GM12878 (cell line): ENCODE results near the gene CELSR1. TPM values are rescaled to one million over a fixed set of nuclear protein-coding genes. Genes with fewer than 3 reads are reported as not detected.

Experiments
- ATAC-seq: fragments of 200-7000 bp; cut with Tn5 transposase; 3 replicates; pipeline ENCODE4 v1.9.1; 2020; ENCODE audit warnings: mild to moderate bottlenecking, moderate library complexity
- BruUV-seq: library from RNA; stranded (reverse); fragments of 400-500 nt; replicated peaks from 2 replicates; lab custom pipeline; 2021; lab: Mats Ljungman, UMichigan
- CTCF ChIA-PET: fragments of 300-600 bp; sonication (Branson Sonifier 250); formaldehyde crosslinking; extraction: SDS; loops from one replicate; lab custom pipeline; 2021; ENCODE audit warnings: inconsistent platforms; lab: Yijun Ruan, JAX
- POLR2A ChIA-PET: fragments of 350-600 bp; formaldehyde crosslinking; extraction: SDS; loops from one replicate; lab custom pipeline; 2021; ENCODE audit warnings: inconsistent platforms; lab: Charles Lee
- RAD21 ChIA-PET: fragments of 300-600 bp; sonication (Branson Sonifier 250); formaldehyde crosslinking; loops from one replicate; lab custom pipeline; 2023; ENCODE audit warnings: antibody characterized with exemption; ENCODE audit not compliant: unreplicated experiment; lab: Charles Lee
- SMC1A ChIA-PET: fragments of 300-600 bp; sonication (Branson Sonifier 250); formaldehyde crosslinking; loops from one replicate; lab custom pipeline; 2023; ENCODE audit not compliant: unreplicated experiment, uncharacterized antibody; lab: Charles Lee
- DNase-seq: peaks from one replicate; pipeline ENCODE4 v3.0.0-alpha.2; 2011; ENCODE audit warnings: low read depth, low spot score
- FAIRE-seq: peaks from 3 replicates; lab custom pipeline; 2011; peaks lifted over from hg19 to GRCh38; lab: Jason Lieb, UNC
- H2AFZ ChIP-seq: 2 replicates; pipeline ENCODE4 v1.6.0; 2011; ENCODE audit warnings: low read depth, low read length, control low read depth; ENCODE audit not compliant: control insufficient read depth
- H3K27ac ChIP-seq: 2 replicates; pipeline ENCODE4 v1.5.1; 2011; ENCODE audit warnings: control low read depth; ENCODE audit not compliant: control insufficient read depth, insufficient read depth
- H3K27me3 ChIP-seq, 2 experiments: replicated peaks in 1 of 2; 2 replicates each; pipeline versions ENCODE4 v1.6.0 to v1.6.1; 2011; ENCODE audit warnings: low read length in 1 of 2; ENCODE audit not compliant: control insufficient read depth in 2 of 2, insufficient read depth in 2 of 2
- H3K36me3 ChIP-seq, 2 experiments: 2 replicates each; pipeline ENCODE4 v1.5.1; 2011; ENCODE audit warnings: low read length in 1 of 2; ENCODE audit not compliant: control insufficient read depth in 2 of 2, insufficient read depth in 2 of 2
- H3K4me1 ChIP-seq: 2 replicates; pipeline ENCODE4 v1.6.1; 2011; ENCODE audit warnings: mild to moderate bottlenecking, low read length, moderate library complexity, mixed read lengths; ENCODE audit not compliant: control insufficient read depth, insufficient read depth
- H3K4me2 ChIP-seq: 2 replicates; pipeline ENCODE4 v1.6.0; 2011; ENCODE audit warnings: control low read depth; ENCODE audit not compliant: control insufficient read depth, insufficient read depth
- H3K4me3 ChIP-seq: fragments of 200-600 bp; sonication (generic); 2 replicates; pipeline ENCODE4 v1.5.1; 2016
- H3K79me2 ChIP-seq: 2 replicates; pipeline ENCODE4 v1.6.0; 2011; ENCODE audit warnings: low read length; ENCODE audit not compliant: control insufficient read depth, insufficient read depth
- H3K9ac ChIP-seq: 2 replicates; pipeline ENCODE4 v1.8.0; 2011; ENCODE audit warnings: low read length, control low read depth, mixed read lengths; ENCODE audit not compliant: control insufficient read depth, insufficient read depth
- H3K9me3 ChIP-seq: replicated peaks from 3 replicates; pipeline ENCODE4 v1.5.1; 2011; ENCODE audit warnings: mild to moderate bottlenecking, low read length; ENCODE audit not compliant: control insufficient read depth, insufficient read depth
- H4K20me1 ChIP-seq: 2 replicates; pipeline ENCODE4 v1.6.0; 2011; ENCODE audit not compliant: control insufficient read depth, insufficient read depth
- ASH2L ChIP-seq: fragments of 300-600, 200-600 bp; sonication (generic); IDR thresholded peaks from 2 replicates; pipeline ENCODE4 v1.6.1; 2017; ENCODE audit warnings: low read depth, mild to moderate bottlenecking, borderline replicate concordance
- BCLAF1 ChIP-seq: fragments of 450-650 bp; IDR thresholded peaks from 2 replicates; pipeline ENCODE4 v1.6.1; 2017; ENCODE audit warnings: antibody characterized with exemption, mild to moderate bottlenecking, moderate library complexity
- CBX3 ChIP-seq: fragments of 200-600 bp; sonication (generic); IDR thresholded peaks from 2 replicates; pipeline ENCODE4 v1.6.1; 2016; ENCODE audit warnings: low read depth, borderline replicate concordance
- CHD1 ChIP-seq: IDR thresholded peaks from 2 replicates; pipeline ENCODE4 v1.6.1; 2012; ENCODE audit warnings: low read depth, low read length, improper control_type of control experiment
- CHD2 ChIP-seq: IDR thresholded peaks from 2 replicates; pipeline ENCODE4 v1.6.1; 2011; ENCODE audit warnings: low read depth, low read length, improper control_type of control experiment, borderline replicate concordance
- CREB1 ChIP-seq: IDR thresholded peaks from 2 replicates; pipeline ENCODE4 v1.6.1; 2012; ENCODE audit warnings: low read depth, mild to moderate bottlenecking, inconsistent platforms
- CTCF ChIP-seq, 3 experiments: IDR thresholded peaks in 2 of 3; conservative IDR thresholded peaks in 1 of 3; 2 replicates each; pipeline ENCODE4 v1.5.1; 2011; ENCODE audit warnings: low read depth in 3 of 3, low read length in 3 of 3, mild to moderate bottlenecking in 3 of 3, control low read depth in 2 of 3, moderate library complexity in 2 of 3, inconsistent platforms in 1 of 3, mixed read lengths in 1 of 3; ENCODE audit not compliant: control insufficient read depth in 2 of 3, insufficient read depth in 1 of 3; ENCODE audit errors: extremely low read depth in 1 of 3
- HDAC2 ChIP-seq: fragments of 200-600 bp; sonication (generic); IDR thresholded peaks from 2 replicates; pipeline ENCODE4 v1.6.1; 2017
- IRF4 ChIP-seq: IDR thresholded peaks from 2 replicates; pipeline ENCODE4 v1.6.1; 2011; ENCODE audit warnings: low read depth, low read length
- NFIC ChIP-seq: IDR thresholded peaks from 2 replicates; pipeline ENCODE4 v1.6.1; 2012; ENCODE audit warnings: low read depth, mild to moderate bottlenecking, inconsistent platforms, low read length, moderate library complexity
- NR2F1 ChIP-seq: fragments of 450-650 bp; conservative IDR thresholded peaks from 2 replicates; pipeline ENCODE4 v1.6.1; 2017; ENCODE audit warnings: mild to moderate bottlenecking
- NRF1 ChIP-seq: conservative IDR thresholded peaks from 2 replicates; pipeline ENCODE4 v1.6.1; 2011; ENCODE audit warnings: mild to moderate bottlenecking, low read depth, low read length, improper control_type of control experiment
- RAD51 ChIP-seq: fragments of 450-650 bp; IDR thresholded peaks from 2 replicates; pipeline ENCODE4 v1.6.1; 2016; ENCODE audit warnings: moderate library complexity, mild to moderate bottlenecking, inconsistent platforms
- SMC3 ChIP-seq: IDR thresholded peaks from 2 replicates; pipeline ENCODE4 v1.6.1; 2011; ENCODE audit warnings: low read length, improper control_type of control experiment, borderline replicate concordance
- SREBF1 ChIP-seq: IDR thresholded peaks from 2 replicates; pipeline ENCODE4 v1.6.1; 2012; ENCODE audit warnings: mild to moderate bottlenecking, low read length
- STAT3 ChIP-seq: IDR thresholded peaks from 2 replicates; pipeline ENCODE4 v1.6.1; 2011; ENCODE audit warnings: low read depth, low read length, improper control_type of control experiment
- WRNIP1 ChIP-seq: IDR thresholded peaks from 2 replicates; pipeline ENCODE4 v1.6.1; 2011; ENCODE audit warnings: low read depth, low read length, improper control_type of control experiment, borderline replicate concordance
- ZSCAN29 ChIP-seq: fragments of 450-650 bp; IDR thresholded peaks from 2 replicates; pipeline ENCODE4 v1.6.1; 2017; ENCODE audit warnings: mild to moderate bottlenecking, moderate library complexity
- WGBS: methylation state at CpG from one replicate; pipeline ENCODE4 v1.1.6; 2016; ENCODE audit warnings: low lambda C conversion rate; ENCODE audit not compliant: insufficient replicate concordance, insufficient coverage; ENCODE audit errors: missing lambda C conversion rate; 5-methylcytosine and 5-hydroxymethylcytosine counted together
- in situ Hi-C: fragments of 300-500 bp; cut with MboI; formaldehyde crosslinking; loops from 9 replicates; pipeline ENCODE4 v1.14.3; 2018; ENCODE audit warnings: mixed read lengths
- intact Hi-C: fragments of 100-400 bp; cut with micrococcal nuclease; formaldehyde crosslinking; loops from one replicate; pipeline ENCODE4 v1.14.2; 2022; ENCODE audit not compliant: unreplicated experiment
- polyA plus RNA-seq, 11 experiments: library from polyadenylated mRNA; depleted of rRNA in 4 of 11; unstranded in 6 of 11; stranded (reverse) in 5 of 11; fragments of >200 nt; fragmentation: Nextera tagmentation in 4 of 11; fragmentation: Illumina TruSeq in 1 of 11; extraction: Ambion mirVana in 4 of 11; extraction: Trizol in 1 of 11; gene quantifications; 1 replicate in 1 of 11; 2 replicates in 10 of 11; pipeline versions ENCODE4 v1.2.1 to v1.2.3, GENCODE V29; 2011 to 2016; ENCODE audit warnings: inconsistent platforms in 2 of 11, missing spikeins in 2 of 11, low read depth in 1 of 11
- total RNA-seq, 4 experiments: library from RNA; depleted of rRNA in 3 of 4; stranded (reverse); fragments of >200 nt in 3 of 4; fragmentation: Illumina TruSeq in 1 of 4; extraction: Trizol in 1 of 4; gene quantifications; 2 replicates each; pipeline versions ENCODE4 v1.2.1 to v1.2.3, GENCODE V29; 2013 to 2021

CELSR1 gene
- total and polyA plus RNA-seq, 10 of the 15 experiments (the other 5 are each of a cell fraction or from before 2014, with no cell fraction given) = 0.05 to 1.7 (median 0.35) TPM; not detected in 2

- H3K4me2 ChIP-seq = no peak overlapping the region
- ATAC-seq = no peak
- intact Hi-C loops (no loop called here), in situ Hi-C loops (no loop called here)
- no peaks in the 10 kb centered on the region for H3K79me2 ChIP-seq
- no peaks in the 10 kb centered on the region for H3K4me1 ChIP-seq
- H2AFZ ChIP-seq = no peak overlapping the region
- H3K36me3 ChIP-seq = no peaks in the 10 kb centered on the region
- no peak for FAIRE-seq
- 27% methylated on average over 22 of the region's 22 CpGs for WGBS
- SMC1A ChIA-PET = no interaction called here
- RAD21 ChIA-PET = no interaction called here
- POLR2A ChIA-PET = interaction anchor here (0.5 kb wide), 1 partner anchor 63 kb away, joined by 4 read pairs; no protein-coding TSS in a partner anchor
- H3K9me3 ChIP-seq = no peaks in the 10 kb centered on the region
- no peak overlapping the region for H3K4me3 ChIP-seq
- no peak overlapping the region for H3K27ac ChIP-seq
- no TSS peak for BruUV-seq
- DNase-seq = no peak
- no peak overlapping the region for H3K9ac ChIP-seq
- H4K20me1 ChIP-seq = no peaks in the 10 kb centered on the region
- CTCF ChIA-PET = no interaction called here
- no peaks in the 10 kb centered on the region for H3K27me3 ChIP-seq
- no peak for TF ChIP-seq STAT3
- no peak for TF ChIP-seq ASH2L
- TF ChIP-seq CHD2 = no peak
- no peak for TF ChIP-seq CREB1
- TF ChIP-seq SREBF1 = no peak
- no peak for TF ChIP-seq CHD1
- no peak for TF ChIP-seq RAD51
- TF ChIP-seq NR2F1 = no peak
- no peak for TF ChIP-seq BCLAF1
- TF ChIP-seq IRF4 = no peak
- TF ChIP-seq WRNIP1 = no peak
- TF ChIP-seq NRF1 = no peak
- no peak for TF ChIP-seq CBX3
- no peak for TF ChIP-seq HDAC2
- no peak for TF ChIP-seq SMC3
- TF ChIP-seq CTCF (IDR thresholded peaks at IDR 0.05 in 2 of 3, conservative IDR thresholded peaks at IDR 0.05 in 1 of 3; ENCODE audit: control insufficient read depth in 2 of 3, extremely low read depth in 1 of 3, insufficient read depth in 1 of 3, low read depth in 3 of 3, low read length in 3 of 3) = no peak
- no peak for TF ChIP-seq NFIC
- no peak for TF ChIP-seq ZSCAN29
These were observed 11.8 kb downstream of the CELSR1 start for GRCh38 chr22:46525389-46526243.
